ENCODE results near the gene APOBEC2.

The APOBEC2 gene

GRCh38 chr6:41037107-41037900 lies 15.7 kb upstream of the APOBEC2 start:
- TF ChIP-seq GLIS3 (CRISPR knock-in tag; IDR thresholded peaks at IDR 0.05): no peak
- no peak for TF ChIP-seq OSR1 (CRISPR knock-in tag; IDR thresholded peaks at IDR 0.05)
- no peak for TF ChIP-seq ZFP3 (CRISPR knock-in tag; IDR thresholded peaks at IDR 0.05)
- TF ChIP-seq CSDC2 (CRISPR knock-in tag; IDR thresholded peaks at IDR 0.05): no peak
- no peak for TF ChIP-seq CREB5 (CRISPR knock-in tag; IDR thresholded peaks at IDR 0.05; ENCODE audit: low read depth)
- no peak for TF ChIP-seq ZNF70 (CRISPR knock-in tag; IDR thresholded peaks at IDR 0.05)
- no peak for TF ChIP-seq TCF4 (CRISPR knock-in tag; IDR thresholded peaks at IDR 0.05; ENCODE audit: borderline replicate concordance)
- TF ChIP-seq RARB (CRISPR knock-in tag; IDR thresholded peaks at IDR 0.05): no peak
- no peak for TF ChIP-seq ZFP30 (CRISPR knock-in tag; IDR thresholded peaks at IDR 0.05)
- TF ChIP-seq ZC3H10 (CRISPR knock-in tag; IDR thresholded peaks at IDR 0.05): no peak
- TF ChIP-seq ARNTL (CRISPR knock-in tag; IDR thresholded peaks at IDR 0.05; ENCODE audit: borderline replicate concordance, low read depth): no peak
- TF ChIP-seq PATZ1 (CRISPR knock-in tag; IDR thresholded peaks at IDR 0.05; ENCODE audit: borderline replicate concordance): no peak
- no peak for TF ChIP-seq CSRNP3 (CRISPR knock-in tag; IDR thresholded peaks at IDR 0.05)
- no peak for TF ChIP-seq ESRRG (CRISPR knock-in tag; IDR thresholded peaks at IDR 0.05)
- TF ChIP-seq PPARA (CRISPR knock-in tag; IDR thresholded peaks at IDR 0.05; ENCODE audit: borderline replicate concordance): no peak
- TF ChIP-seq ZNF565 (CRISPR knock-in tag; conservative IDR thresholded peaks at IDR 0.05; ENCODE audit: low read depth): no peak
- no peak for TF ChIP-seq SNAI2 (CRISPR knock-in tag; IDR thresholded peaks at IDR 0.05)
- TF ChIP-seq ISL1 (CRISPR knock-in tag; IDR thresholded peaks at IDR 0.05): no peak

GRCh38 chr6:41038205-41038604 lies 14.8 kb upstream of the APOBEC2 start:
- ATAC-seq: no peak
- no peak for TF ChIP-seq ZNF8 (CRISPR knock-in tag; IDR thresholded peaks at IDR 0.05)
- TF ChIP-seq ESRRG (CRISPR knock-in tag; IDR thresholded peaks at IDR 0.05): no peak
- no peak for TF ChIP-seq OSR1 (CRISPR knock-in tag; IDR thresholded peaks at IDR 0.05)
- no peak for TF ChIP-seq TCF4 (CRISPR knock-in tag; IDR thresholded peaks at IDR 0.05; ENCODE audit: borderline replicate concordance)
- no peak for TF ChIP-seq RARB (CRISPR knock-in tag; IDR thresholded peaks at IDR 0.05)
- no peak for TF ChIP-seq PPARA (CRISPR knock-in tag; IDR thresholded peaks at IDR 0.05; ENCODE audit: borderline replicate concordance)
- no peak for TF ChIP-seq ZNF70 (CRISPR knock-in tag; IDR thresholded peaks at IDR 0.05)
- TF ChIP-seq ZFP30 (CRISPR knock-in tag; IDR thresholded peaks at IDR 0.05): no peak
- no peak for TF ChIP-seq GLIS3 (CRISPR knock-in tag; IDR thresholded peaks at IDR 0.05)
- no peak for TF ChIP-seq CSDC2 (CRISPR knock-in tag; IDR thresholded peaks at IDR 0.05)
- no peak for TF ChIP-seq TSHZ2 (CRISPR knock-in tag; IDR thresholded peaks at IDR 0.05)
- TF ChIP-seq PATZ1 (CRISPR knock-in tag; IDR thresholded peaks at IDR 0.05; ENCODE audit: borderline replicate concordance): no peak
- no peak for TF ChIP-seq POU6F1 (CRISPR knock-in tag; IDR thresholded peaks at IDR 0.05; ENCODE audit: borderline replicate concordance, low read depth)
- TF ChIP-seq ZFP3 (CRISPR knock-in tag; IDR thresholded peaks at IDR 0.05): no peak
- no peak for TF ChIP-seq BACH2 (CRISPR knock-in tag; IDR thresholded peaks at IDR 0.05; ENCODE audit: borderline replicate concordance)
- TF ChIP-seq ARNTL (CRISPR knock-in tag; IDR thresholded peaks at IDR 0.05; ENCODE audit: borderline replicate concordance, low read depth): no peak
- TF ChIP-seq ZNF565 (CRISPR knock-in tag; conservative IDR thresholded peaks at IDR 0.05; ENCODE audit: low read depth): no peak
- no peak for TF ChIP-seq SNAI2 (CRISPR knock-in tag; IDR thresholded peaks at IDR 0.05)
- TF ChIP-seq CREB5 (CRISPR knock-in tag; IDR thresholded peaks at IDR 0.05; ENCODE audit: low read depth): no peak
- TF ChIP-seq ZC3H10 (CRISPR knock-in tag; IDR thresholded peaks at IDR 0.05): no peak

More at GRCh38 chr6:41037107-41037900, 15.7 kb upstream of the APOBEC2 start:
- no peak for ATAC-seq
